ENCODE measurements around the gene SIX4. TPM values are rescaled to one million over a fixed set of nuclear protein-coding genes. Genes with fewer than 3 reads are reported as not detected.

Gene SIX4
- total RNA-seq, 1 experiment from 2014 or later, result 26.5 TPM

DNA sequence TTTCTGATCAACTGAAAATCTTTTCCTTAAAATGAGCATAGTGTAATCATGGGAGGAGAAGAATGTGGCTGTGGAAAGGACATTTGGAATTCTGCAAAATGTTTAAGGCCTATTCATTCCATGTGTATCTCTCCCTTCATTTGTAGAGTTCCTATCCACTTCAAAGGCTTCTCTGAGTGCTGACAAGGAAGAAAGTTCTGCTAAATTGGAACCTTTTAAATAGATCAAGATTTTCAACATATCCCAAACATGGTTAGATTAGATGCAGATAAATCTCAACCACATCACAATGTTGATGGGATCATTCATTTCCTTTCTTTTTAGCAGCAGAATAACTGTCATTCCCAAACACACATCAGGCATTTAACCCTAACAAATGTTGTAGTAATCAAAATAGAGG is 46.5 kb downstream of the SIX4 start:
- Histone ChIP-seq H3K23ac (ENCODE audit: insufficient read length, low read depth, low read length) (no peak overlapping the region), H3K14ac (ENCODE audit: insufficient read depth, low read length) (no peak overlapping the region), H3K79me2 (ENCODE audit: insufficient read depth, low read length) (no peaks in the 10 kb centered on the region), H3T11ph (ENCODE audit: low read length) (no peak overlapping the region), H3K27ac (ENCODE audit: insufficient read length, low read depth, low read length) (no peak overlapping the region), H3K4ac (ENCODE audit: low read depth, low read length) (no peak overlapping the region), H2BK120ac (ENCODE audit: low read depth, low read length, poor library complexity, severe bottlenecking) (no peak overlapping the region), H3K56ac (ENCODE audit: insufficient read length, low read depth, low read length) (no peak overlapping the region), H2BK5ac (ENCODE audit: insufficient read length, low read length) (no peak overlapping the region), H4K8ac (replicated peaks; ENCODE audit: insufficient read length, low read depth, low read length) (no peak overlapping the region), H3K4me1 (ENCODE audit: insufficient read depth, low read length) (peaks cover 4% of the 10 kb centered on the region; the same call in 1 of the 2 replicates), H3K9ac (ENCODE audit: extremely low read depth, insufficient read length, low read length) (no peak overlapping the region), H3K18ac (ENCODE audit: insufficient read length, low read depth, low read length) (no peak overlapping the region), H3K79me1 (ENCODE audit: insufficient read depth, low read depth, low read length, poor library complexity, severe bottlenecking) (no peaks in the 10 kb centered on the region), H3K4me2 (ENCODE audit: insufficient read depth, insufficient read length, low read length) (no peak overlapping the region), H2BK20ac (ENCODE audit: low read depth, low read length, poor library complexity, severe bottlenecking) (no peak overlapping the region), H2BK12ac (ENCODE audit: insufficient read length, low read depth, low read length) (no peak overlapping the region), H2AK5ac (ENCODE audit: insufficient read length, low read length) (no peak overlapping the region), H4K20me1 (ENCODE audit: control insufficient read depth, insufficient read depth, insufficient read length) (no peaks in the 10 kb centered on the region), H2BK15ac (ENCODE audit: low read depth, low read length) (no peak overlapping the region), H3K23me2 (ENCODE audit: insufficient read length, low read depth, low read length, poor library complexity, severe bottlenecking) (no peaks in the 10 kb centered on the region), H3K9me3 (ENCODE audit: control insufficient read depth, low read depth, low read length) (no peaks in the 10 kb centered on the region), H4K91ac (ENCODE audit: insufficient read length, low read depth, low read length) (no peak overlapping the region), H3K27me3 (ENCODE audit: insufficient read depth, low read length) (no peaks in the 10 kb centered on the region), H2AFZ (ENCODE audit: low read length) (no peak overlapping the region), H4K5ac (ENCODE audit: insufficient read length, low read depth, low read length) (no peak overlapping the region)
- H3K4me3 Mint-ChIP-seq, result no peak overlapping the region
- no peak overlapping the region for H3K27ac Mint-ChIP-seq
- no peak for DNase-seq
- peaks cover 2 to 3% of the 10 kb centered on the region in 2 experiments; a peak in 1 of 5 replicates for H3K9me3 Mint-ChIP-seq
- TF ChIP-seq CTCF (conservative IDR thresholded peaks at IDR 0.05), result no peak
- peaks cover 31 to 34% of the 10 kb centered on the region in 2 experiments for H3K4me1 Mint-ChIP-seq
- peaks cover 4% of the 10 kb centered on the region for H3K27me3 Mint-ChIP-seq (ENCODE audit: low read depth)
- H3K36me3 Mint-ChIP-seq (ENCODE audit: insufficient read depth in 1 of 3, low read depth in 3 of 3), result no peaks in the 10 kb centered on the region
